22Rv1 (cell line): ENCODE data around the gene CITED4.

Experiments
- ZFX ChIP-seq: fragments of 450-650 bp; IDR thresholded peaks from 2 replicates; pipeline ENCODE4 v1.6.1; 2017; ENCODE audit warnings: antibody characterized with exemption, borderline replicate concordance
- TF ChIP-seq, protein P1 (sequence below): fragments of 450-650 bp; IDR thresholded peaks from 2 replicates; pipeline ENCODE4 v1.5.1; 2017; ENCODE audit warnings: mild to moderate bottlenecking

DNA sequence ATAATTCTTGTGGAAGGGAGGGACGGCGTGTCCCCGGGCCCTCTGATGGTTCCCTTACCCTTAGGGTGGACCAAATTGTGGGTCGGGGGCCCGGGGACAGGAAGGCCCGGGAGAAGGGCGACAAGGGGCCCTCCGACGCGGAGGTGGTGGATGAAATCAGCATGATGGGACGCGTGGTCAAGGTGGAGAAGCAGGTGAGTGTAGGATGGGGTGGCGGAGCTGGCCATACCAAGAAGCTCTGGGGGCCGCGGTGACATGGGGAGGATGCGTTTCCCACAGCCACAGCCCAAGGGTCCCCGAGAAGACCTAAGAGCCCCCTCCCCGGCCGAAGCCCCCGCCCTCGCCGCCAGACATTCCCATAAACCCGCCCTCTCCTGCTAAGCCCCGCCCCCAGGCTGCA is 24.6 kb downstream of the CITED4 start:
- TF ChIP-seq, protein P1, sequence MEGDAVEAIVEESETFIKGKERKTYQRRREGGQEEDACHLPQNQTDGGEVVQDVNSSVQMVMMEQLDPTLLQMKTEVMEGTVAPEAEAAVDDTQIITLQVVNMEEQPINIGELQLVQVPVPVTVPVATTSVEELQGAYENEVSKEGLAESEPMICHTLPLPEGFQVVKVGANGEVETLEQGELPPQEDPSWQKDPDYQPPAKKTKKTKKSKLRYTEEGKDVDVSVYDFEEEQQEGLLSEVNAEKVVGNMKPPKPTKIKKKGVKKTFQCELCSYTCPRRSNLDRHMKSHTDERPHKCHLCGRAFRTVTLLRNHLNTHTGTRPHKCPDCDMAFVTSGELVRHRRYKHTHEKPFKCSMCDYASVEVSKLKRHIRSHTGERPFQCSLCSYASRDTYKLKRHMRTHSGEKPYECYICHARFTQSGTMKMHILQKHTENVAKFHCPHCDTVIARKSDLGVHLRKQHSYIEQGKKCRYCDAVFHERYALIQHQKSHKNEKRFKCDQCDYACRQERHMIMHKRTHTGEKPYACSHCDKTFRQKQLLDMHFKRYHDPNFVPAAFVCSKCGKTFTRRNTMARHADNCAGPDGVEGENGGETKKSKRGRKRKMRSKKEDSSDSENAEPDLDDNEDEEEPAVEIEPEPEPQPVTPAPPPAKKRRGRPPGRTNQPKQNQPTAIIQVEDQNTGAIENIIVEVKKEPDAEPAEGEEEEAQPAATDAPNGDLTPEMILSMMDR, result no peak
- no peak for TF ChIP-seq ZFX
